Osteoblast (primary cell): ENCODE measurements around the gene FXYD3. TPM values are rescaled to one million over a fixed set of nuclear protein-coding genes. Genes with fewer than 3 reads are reported as not detected.

Source experiments
- DNase-seq: peaks from one replicate; pipeline ENCODE4 v3.0.0; 2011; ENCODE audit warnings: low spot score, mixed read lengths; ENCODE audit not compliant: insufficient read length; ENCODE audit errors: missing footprints
- H2AFZ ChIP-seq: 2 replicates; pipeline ENCODE4 v1.6.0; 2011; ENCODE audit warnings: mild to moderate bottlenecking, low read length
- H3K27ac ChIP-seq: 2 replicates; pipeline ENCODE4 v1.5.1; 2011; ENCODE audit warnings: mild to moderate bottlenecking, low read depth, low read length, moderate library complexity
- H3K27me3 ChIP-seq: 2 replicates; pipeline ENCODE4 v1.6.0; 2012; ENCODE audit warnings: mild to moderate bottlenecking, control low read depth, inconsistent platforms, low read length, moderate library complexity; ENCODE audit not compliant: insufficient read depth
- H3K36me3 ChIP-seq: 2 replicates; pipeline ENCODE4 v1.5.1; 2011; ENCODE audit warnings: mild to moderate bottlenecking, low read length, control low read depth, moderate library complexity; ENCODE audit not compliant: insufficient read depth
- H3K4me1 ChIP-seq: 2 replicates; pipeline ENCODE4 v1.5.1; 2011; ENCODE audit warnings: mild to moderate bottlenecking, low read length, control low read depth, moderate library complexity; ENCODE audit not compliant: insufficient read depth
- H3K4me2 ChIP-seq: 2 replicates; pipeline ENCODE4 v1.6.0; 2011; ENCODE audit warnings: mild to moderate bottlenecking, low read length; ENCODE audit not compliant: insufficient read depth
- H3K4me3 ChIP-seq: fragments of 200-600 bp; sonication (generic); 3 replicates; pipeline ENCODE4 v1.5.1; 2012; ENCODE audit warnings: mild to moderate bottlenecking, low read length, inconsistent platforms; ENCODE audit not compliant: insufficient read depth
- H3K79me2 ChIP-seq: 2 replicates; pipeline ENCODE4 v1.6.0; 2012; ENCODE audit warnings: mild to moderate bottlenecking, low read length, control low read depth, inconsistent platforms; ENCODE audit not compliant: insufficient read depth
- H3K9me3 ChIP-seq: 2 replicates; pipeline ENCODE4 v1.5.1; 2011; ENCODE audit warnings: low read depth, low read length, control low read depth
- H4K20me1 ChIP-seq: 2 replicates; pipeline ENCODE4 v1.6.0; 2012; ENCODE audit warnings: mild to moderate bottlenecking, low read length, control low read depth; ENCODE audit not compliant: insufficient read depth
- CTCF ChIP-seq: IDR thresholded peaks from 2 replicates; pipeline ENCODE4 v1.5.1; 2011; ENCODE audit warnings: mild to moderate bottlenecking, low read depth, low read length, moderate library complexity; ENCODE audit errors: extremely low read depth
- total RNA-seq: library from RNA; depleted of rRNA; stranded (reverse); fragments of >200 nt; gene quantifications from 2 replicates; pipeline ENCODE4 v1.2.3, GENCODE V29; 2012

FXYD3 gene
- total RNA-seq, 1 donor, result not detected

GRCh38 chr19:35122687-35123551 is 7.3 kb downstream of the FXYD3 start:
- peak; percentile 90 for DNase-seq
- no peaks in the 10 kb centered on the region for H3K9me3 ChIP-seq
- H3K36me3 ChIP-seq, result no peaks in the 10 kb centered on the region
- no peaks in the 10 kb centered on the region for H4K20me1 ChIP-seq
- H3K79me2 ChIP-seq, result no peaks in the 10 kb centered on the region
- H3K4me1 ChIP-seq, result peaks cover 34% of the 10 kb centered on the region
- H2AFZ ChIP-seq, result peak overlapping the region; percentile 63
- H3K27me3 ChIP-seq, result no peaks in the 10 kb centered on the region
- H3K27ac ChIP-seq, result peak overlapping the region; percentile 91
- H3K4me3 ChIP-seq, result peak overlapping the region; percentile 76
- peak overlapping the region; percentile 84 for H3K4me2 ChIP-seq
- no peak for TF ChIP-seq CTCF

GRCh38 chr19:35123573-35123972 is 8.0 kb downstream of the FXYD3 start:
- Histone ChIP-seq H3K4me2 (peak overlapping the region; percentile 84), H3K27ac (peak overlapping the region; percentile 91), H3K4me1 (peaks cover 34% of the 10 kb centered on the region), H3K79me2 (no peaks in the 10 kb centered on the region), H3K27me3 (no peaks in the 10 kb centered on the region), H4K20me1 (no peaks in the 10 kb centered on the region), H2AFZ (peak overlapping the region; percentile 63), H3K9me3 (no peaks in the 10 kb centered on the region), H3K4me3 (peak overlapping the region; percentile 76), H3K36me3 (no peaks in the 10 kb centered on the region)
- peak; percentile 92 for DNase-seq
- TF ChIP-seq CTCF, result no peak

- DNase-seq, result peak; percentile 100
- Histone ChIP-seq H3K4me2 (peak overlapping the region; percentile 84), H3K79me2 (no peaks in the 10 kb centered on the region), H3K27ac (peak overlapping the region; percentile 91), H3K4me1 (peaks cover 34% of the 10 kb centered on the region), H3K27me3 (no peaks in the 10 kb centered on the region), H2AFZ (peak overlapping the region; percentile 91), H3K4me3 (peak overlapping the region; percentile 76), H4K20me1 (no peaks in the 10 kb centered on the region), H3K36me3 (no peaks in the 10 kb centered on the region), H3K9me3 (no peaks in the 10 kb centered on the region)
- no peak for TF ChIP-seq CTCF
Observed at GRCh38 chr19:35124098-35125060, 8.8 kb downstream of the FXYD3 start.
